ENCODE results near the gene CALHM3. TPM values are rescaled to one million over a fixed set of nuclear protein-coding genes. Genes with fewer than 3 reads are reported as not detected.

The CALHM3 gene
- total RNA-seq, 2 experiments from 2014 or later: not detected

- no peaks in the 10 kb centered on the region for H3K9me3 Mint-ChIP-seq
- no peaks in the 10 kb centered on the region for H3K27me3 ChIP-seq (ENCODE audit: control insufficient read depth in 1 of 2, insufficient read depth in 2 of 2, low read length in 2 of 2)
- TF ChIP-seq CTCF (IDR thresholded peaks at IDR 0.05): no peak
- H3K4me3 Mint-ChIP-seq: no peak overlapping the region
- H3K27ac ChIP-seq (ENCODE audit: low read depth in 1 of 2, low read length in 2 of 2): no peak overlapping the region
- no peaks in the 10 kb centered on the region for H3K27me3 Mint-ChIP-seq
- intact Hi-C loops (cut with DNase I, micrococcal nuclease): loop anchor here in 1 of 2 experiments (2.0 kb wide), 1 partner anchor 23 kb away; the partner anchor contains the start of gene CALHM3
- H3K36me3 ChIP-seq (ENCODE audit: insufficient read depth, low read length): no peaks in the 10 kb centered on the region
- ATAC-seq (ENCODE audit: poor library complexity): no peak
- ChIA-PET POLR2A (no interaction called here), CTCF (no interaction called here)
- H3K27ac Mint-ChIP-seq: no peak overlapping the region
- no peak for DNase-seq
- H3K4me1 Mint-ChIP-seq (ENCODE audit: low read depth): peaks cover 9% of the 10 kb centered on the region
- peaks cover 4% of the 10 kb centered on the region for H3K36me3 Mint-ChIP-seq (ENCODE audit: low read depth)
- H3K4me1 ChIP-seq (ENCODE audit: insufficient read depth, low read length): peaks cover 41% of the 10 kb centered on the region
- no peak overlapping the region for H3K4me3 ChIP-seq (ENCODE audit: low read length)
- H3K9me3 ChIP-seq (ENCODE audit: control insufficient read depth in 1 of 2, insufficient read depth in 1 of 2, low read length in 2 of 2): peaks cover 0 to 3% of the 10 kb centered on the region in 2 experiments
These were observed 22.9 kb downstream of the CALHM3 start for GRCh38 chr10:103456074-103456660.

- intact Hi-C loops (cut with DNase I, micrococcal nuclease): no loop called here
- Histone ChIP-seq H3K4me1 (ENCODE audit: insufficient read depth, low read length) (peaks cover 50% of the 10 kb centered on the region), H3K27ac (ENCODE audit: low read depth in 1 of 2, low read length in 2 of 2) (no peak overlapping the region), H3K27me3 (ENCODE audit: control insufficient read depth in 1 of 2, insufficient read depth in 2 of 2, low read length in 2 of 2) (no peaks in the 10 kb centered on the region), H3K4me3 (ENCODE audit: low read length) (no peak overlapping the region), H3K36me3 (ENCODE audit: insufficient read depth, low read length) (no peaks in the 10 kb centered on the region), H3K9me3 (ENCODE audit: control insufficient read depth in 1 of 2, insufficient read depth in 1 of 2, low read length in 2 of 2) (peaks cover 0 to 3% of the 10 kb centered on the region in 2 experiments)
- ChIA-PET CTCF (no interaction called here), POLR2A (interaction anchor here (1.9 kb wide), 1 partner anchor 16 kb away, joined by 7 read pairs; no protein-coding TSS in a partner anchor)
- ATAC-seq (ENCODE audit: poor library complexity) (no peak), DNase-seq (no peak)
- no peak overlapping the region for H3K4me3 Mint-ChIP-seq
- H3K27ac Mint-ChIP-seq: no peak overlapping the region
- TF ChIP-seq CTCF (IDR thresholded peaks at IDR 0.05): no peak
- peaks cover 13% of the 10 kb centered on the region for H3K36me3 Mint-ChIP-seq (ENCODE audit: low read depth)
- no peaks in the 10 kb centered on the region for H3K9me3 Mint-ChIP-seq
- H3K4me1 Mint-ChIP-seq (ENCODE audit: low read depth): peaks cover 18% of the 10 kb centered on the region
- H3K27me3 Mint-ChIP-seq: no peaks in the 10 kb centered on the region
These were observed 23.8 kb downstream of the CALHM3 start for GRCh38 chr10:103455235-103455634.

DNA sequence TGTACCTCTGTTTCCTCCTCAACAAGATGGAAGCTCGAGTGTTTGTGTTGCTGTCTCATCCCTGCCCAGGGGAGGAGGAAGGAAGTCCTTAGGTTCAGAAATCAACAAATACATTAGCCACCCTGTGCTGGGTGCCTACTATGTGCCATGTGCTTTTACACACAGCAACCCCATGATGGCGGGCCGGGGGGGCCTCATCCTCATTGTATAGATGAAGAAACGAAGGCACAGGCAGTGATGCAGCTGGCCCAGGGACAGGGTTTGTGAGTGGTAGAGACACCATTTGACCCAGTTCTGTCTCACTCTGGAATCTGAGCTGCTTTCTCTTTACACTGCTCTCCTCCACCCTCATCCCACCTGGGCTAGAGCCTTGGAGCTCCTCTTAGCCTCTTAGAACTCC is 25.0 kb downstream of the CALHM3 start:
- Mint-ChIP-seq H3K4me1 (ENCODE audit: low read depth) (peaks cover 30% of the 10 kb centered on the region), H3K27me3 (no peaks in the 10 kb centered on the region), H3K36me3 (ENCODE audit: low read depth) (peaks cover 24% of the 10 kb centered on the region), H3K4me3 (peak overlapping the region; percentile 84), H3K9me3 (no peaks in the 10 kb centered on the region), H3K27ac (peak overlapping the region; percentile 75)
- Histone ChIP-seq H3K27me3 (ENCODE audit: control insufficient read depth in 1 of 2, insufficient read depth in 2 of 2, low read length in 2 of 2) (no peaks in the 10 kb centered on the region), H3K36me3 (ENCODE audit: insufficient read depth, low read length) (peaks cover 12% of the 10 kb centered on the region), H3K4me1 (ENCODE audit: insufficient read depth, low read length) (peaks cover 52% of the 10 kb centered on the region), H3K4me3 (ENCODE audit: low read length) (no peak overlapping the region), H3K27ac (ENCODE audit: low read depth in 1 of 2, low read length in 2 of 2) (no peak overlapping the region), H3K9me3 (ENCODE audit: control insufficient read depth in 1 of 2, insufficient read depth in 1 of 2, low read length in 2 of 2) (peaks cover 0 to 3% of the 10 kb centered on the region in 2 experiments)
- ChIA-PET CTCF (interaction anchor here (1.3 kb wide), 1 partner anchor 22 kb away, joined by 4 read pairs; no protein-coding TSS in a partner anchor), POLR2A (interaction anchor here (1.9 kb wide), 1 partner anchor 17 kb away, joined by 7 read pairs; no protein-coding TSS in a partner anchor)
- intact Hi-C loops (cut with DNase I, micrococcal nuclease): no loop called here
- ATAC-seq (ENCODE audit: poor library complexity) (no peak), DNase-seq (no peak)
- no peak for TF ChIP-seq CTCF (IDR thresholded peaks at IDR 0.05)

Measured in CD4-positive, alpha-beta T cell (primary cell).